ENCODE results near the gene ENTREP1. TPM values are rescaled to one million over a fixed set of nuclear protein-coding genes. Genes with fewer than 3 reads are reported as not detected.

ENTREP1 gene
- total RNA-seq (not detected in 2 replicates), polyA plus RNA-seq (not detected in 2 replicates), polyA minus RNA-seq (0.07 TPM in 1 of 2 replicates, not detected in the other)
- 0.54 TPM for total RNA-seq (2013)

GRCh38 chr9:69324549-69325401 lies at the start of gene ENTREP1:
ENTREP1 (plus strand) TSS chr9:69325215; CDS start chr9:69325310, 95 bp downstream.
- peaks cover 6% of the 10 kb centered on the region for H3K4me1 Mint-ChIP-seq
- DNase-seq (no peak), ATAC-seq (ENCODE audit: low read depth) (no peak)
- intact Hi-C loops (cut with micrococcal nuclease): no loop called here
- peak within 1 kb of the TSS; percentile 15 for H3K4me2 ChIP-seq (replicated peaks; ENCODE audit: low read depth, low read length, poor library complexity, severe bottlenecking)
- H3K27me3 ChIP-seq (replicated peaks in 1 of 4; ENCODE audit: control extremely low read depth in 1 of 4, control insufficient read depth in 3 of 4, insufficient read depth in 4 of 4, low read length in 3 of 4): peaks cover 0 to 11% (median 4%) of the 10 kb centered on the region in 4 experiments
- TF ChIP-seq CTCF (IDR thresholded peaks at IDR 0.05) (no peak), EZH2 (IDR thresholded peaks at IDR 0.05; ENCODE audit: borderline replicate concordance, insufficient read depth, low read depth, low read length, poor library complexity, severe bottlenecking) (no peak)
- H2AFZ ChIP-seq (ENCODE audit: insufficient read depth, low read depth, low read length, poor library complexity, severe bottlenecking): no peak within 1 kb of the TSS
- H3K4me1 ChIP-seq (ENCODE audit: control insufficient read depth in 2 of 2, insufficient read depth in 2 of 2, low read length in 2 of 2): peaks cover 0 to 4% of the 10 kb centered on the region in 2 donors
- no peak within 1 kb of the TSS for H3K9ac ChIP-seq (ENCODE audit: low read length)
- H4K20me1 ChIP-seq (ENCODE audit: control insufficient read depth, insufficient read depth, low read length, poor library complexity, severe bottlenecking): no peaks in the 10 kb centered on the region
- ChIA-PET CTCF (no interaction called here), POLR2A (no interaction called here)
- no peaks in the 10 kb centered on the region for H3K9me3 Mint-ChIP-seq (ENCODE audit: insufficient read depth)
- H3K9me3 ChIP-seq (ENCODE audit: control extremely low read depth in 1 of 3, control insufficient read depth in 2 of 3, insufficient read depth in 1 of 3, low read length in 2 of 3): peaks cover 0 to 6% (median 0%) of the 10 kb centered on the region in 3 donors
- peak within 1 kb of the TSS; percentile 13 for H3K4me3 Mint-ChIP-seq
- WGBS (ENCODE audit: insufficient coverage): 3% methylated on average over 80 of the region's 81 CpGs
- H3K27ac Mint-ChIP-seq: no peak within 1 kb of the TSS
- peaks cover 46% of the 10 kb centered on the region for H3K27me3 Mint-ChIP-seq
- no peak within 1 kb of the TSS for H3K27ac ChIP-seq (ENCODE audit: low read length in 2 of 2)
- H3K36me3 ChIP-seq (replicated peaks in 1 of 2; ENCODE audit: control extremely low read depth in 1 of 2, control insufficient read depth in 1 of 2, extremely low read depth in 1 of 2, insufficient read depth in 2 of 2, low read length in 1 of 2): no peaks in the 10 kb centered on the region
- no peak within 1 kb of the TSS for H3K4me3 ChIP-seq (ENCODE audit: control extremely low read depth in 1 of 5, extremely low read depth in 1 of 5, insufficient read depth in 1 of 5, low read depth in 2 of 5, low read length in 4 of 5)
- no peaks in the 10 kb centered on the region for H3K79me2 ChIP-seq (ENCODE audit: control insufficient read depth, insufficient read depth, low read length)

- DNase-seq (no peak), ATAC-seq (ENCODE audit: low read depth) (no peak)
- no peaks in the 10 kb centered on the region for H3K4me1 Mint-ChIP-seq
- H3K4me3 Mint-ChIP-seq: no peak overlapping the region
- CTCF ChIA-PET: no interaction called here
- POLR2A ChIA-PET: no interaction called here
- H3K4me3 ChIP-seq (ENCODE audit: control extremely low read depth in 1 of 5, extremely low read depth in 1 of 5, insufficient read depth in 1 of 5, low read depth in 2 of 5, low read length in 4 of 5): no peak overlapping the region
- H3K4me1 ChIP-seq (ENCODE audit: control insufficient read depth in 2 of 2, insufficient read depth in 2 of 2, low read length in 2 of 2): no peaks in the 10 kb centered on the region
- peaks cover 13% of the 10 kb centered on the region for H3K27me3 Mint-ChIP-seq
- no peak overlapping the region for H2AFZ ChIP-seq (ENCODE audit: insufficient read depth, low read depth, low read length, poor library complexity, severe bottlenecking)
- whole genome bisulfite sequencing (ENCODE audit: insufficient coverage): 97% methylated on average over 3 of the region's 5 CpGs
- peaks cover 0 to 4% (median 0%) of the 10 kb centered on the region in 3 donors for H3K9me3 ChIP-seq (ENCODE audit: control extremely low read depth in 1 of 3, control insufficient read depth in 2 of 3, insufficient read depth in 1 of 3, low read length in 2 of 3)
- no peaks in the 10 kb centered on the region for H3K27me3 ChIP-seq (replicated peaks in 1 of 4; ENCODE audit: control extremely low read depth in 1 of 4, control insufficient read depth in 3 of 4, insufficient read depth in 4 of 4, low read length in 3 of 4)
- H3K27ac Mint-ChIP-seq: no peak overlapping the region
- H3K9ac ChIP-seq (ENCODE audit: low read length): no peak overlapping the region
- H3K79me2 ChIP-seq (ENCODE audit: control insufficient read depth, insufficient read depth, low read length): no peaks in the 10 kb centered on the region
- H4K20me1 ChIP-seq (ENCODE audit: control insufficient read depth, insufficient read depth, low read length, poor library complexity, severe bottlenecking): no peaks in the 10 kb centered on the region
- intact Hi-C loops (cut with micrococcal nuclease): no loop called here
- no peak overlapping the region for H3K4me2 ChIP-seq (replicated peaks; ENCODE audit: low read depth, low read length, poor library complexity, severe bottlenecking)
- no peaks in the 10 kb centered on the region for H3K36me3 ChIP-seq (replicated peaks in 1 of 2; ENCODE audit: control extremely low read depth in 1 of 2, control insufficient read depth in 1 of 2, extremely low read depth in 1 of 2, insufficient read depth in 2 of 2, low read length in 1 of 2)
- peaks cover 4% of the 10 kb centered on the region for H3K9me3 Mint-ChIP-seq (ENCODE audit: insufficient read depth)
- H3K27ac ChIP-seq (ENCODE audit: low read length in 2 of 2): no peak overlapping the region
- TF ChIP-seq EZH2 (IDR thresholded peaks at IDR 0.05; ENCODE audit: borderline replicate concordance, insufficient read depth, low read depth, low read length, poor library complexity, severe bottlenecking) (no peak), CTCF (IDR thresholded peaks at IDR 0.05) (no peak)
Measured at GRCh38 chr9:69276775-69277174, 48.2 kb upstream of the ENTREP1 start.
